ENCODE measurements around the gene PIP4K2A.

- no peak for TF ChIP-seq CTCF (IDR thresholded peaks at IDR 0.05)
- no peak for TF ChIP-seq POLR2A (IDR thresholded peaks at IDR 0.05)
- TF ChIP-seq POLR2AphosphoS5 (IDR thresholded peaks at IDR 0.05): no peak
- no peak for TF ChIP-seq EP300 (IDR thresholded peaks at IDR 0.05)
Observed at GRCh38 chr10:22560096-22560912, 154.1 kb downstream of the PIP4K2A start.
